Activated effector memory CD4-positive, alpha-beta T cell treated with Interleukin-2 at 50 U/mL for 16 hours (primary cell): ENCODE data around the gene USP12.

Source experiments
- DNase-seq: peaks from one replicate; pipeline ENCODE4 v3.0.0-alpha.2; 2020

Gene USP12

DNA sequence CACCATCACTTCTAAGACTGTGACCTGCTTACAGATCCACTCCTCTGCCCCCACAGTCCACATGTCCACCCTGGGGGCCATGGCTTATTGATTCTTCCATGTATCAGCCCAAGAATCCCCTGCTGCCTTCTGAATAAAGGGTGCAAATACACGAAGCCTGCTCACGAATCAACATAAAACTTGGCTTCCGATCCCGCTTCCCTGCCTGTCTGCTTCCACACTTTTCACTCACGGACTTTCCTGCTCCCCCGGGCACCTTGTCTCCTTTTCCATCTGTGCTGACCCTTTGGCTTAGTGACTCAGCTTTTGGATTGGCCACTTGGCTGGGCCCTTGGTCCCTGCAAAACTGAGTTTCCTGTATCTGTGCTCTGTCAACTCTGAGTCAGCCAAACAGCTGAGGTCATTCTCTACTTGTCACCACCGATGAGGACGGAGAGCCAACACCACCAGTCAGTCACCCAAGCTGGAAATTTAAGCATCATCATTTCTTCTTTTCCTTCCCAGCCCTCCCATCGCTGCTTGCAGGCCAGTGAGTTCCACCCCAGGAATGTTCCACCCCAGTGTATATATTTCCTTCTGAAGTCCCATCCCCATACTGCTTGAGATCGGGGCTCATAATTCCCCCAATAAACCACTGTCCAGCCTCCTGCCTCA, 11.4 kb upstream of the USP12 start:
- no peak for DNase-seq

DNA sequence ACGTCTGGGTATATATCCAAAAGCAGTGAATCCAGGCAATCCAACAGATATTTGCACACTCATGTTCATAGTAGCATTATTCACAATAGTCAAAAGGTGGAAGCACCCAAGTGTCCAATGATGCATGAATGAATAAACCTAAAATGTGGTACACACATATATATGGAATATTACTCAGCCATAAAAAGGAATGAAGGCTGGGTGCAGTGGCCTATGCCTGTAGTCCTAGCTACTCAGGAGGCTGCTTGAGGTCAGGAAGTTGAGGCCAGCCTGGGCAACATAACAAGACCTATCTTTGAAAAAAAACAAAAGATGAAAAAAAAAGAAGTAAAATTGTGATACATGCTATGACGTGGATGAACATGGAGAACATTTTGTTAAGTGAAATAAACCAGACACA, 10.4 kb upstream of the USP12 start:
- no peak for DNase-seq

DNA sequence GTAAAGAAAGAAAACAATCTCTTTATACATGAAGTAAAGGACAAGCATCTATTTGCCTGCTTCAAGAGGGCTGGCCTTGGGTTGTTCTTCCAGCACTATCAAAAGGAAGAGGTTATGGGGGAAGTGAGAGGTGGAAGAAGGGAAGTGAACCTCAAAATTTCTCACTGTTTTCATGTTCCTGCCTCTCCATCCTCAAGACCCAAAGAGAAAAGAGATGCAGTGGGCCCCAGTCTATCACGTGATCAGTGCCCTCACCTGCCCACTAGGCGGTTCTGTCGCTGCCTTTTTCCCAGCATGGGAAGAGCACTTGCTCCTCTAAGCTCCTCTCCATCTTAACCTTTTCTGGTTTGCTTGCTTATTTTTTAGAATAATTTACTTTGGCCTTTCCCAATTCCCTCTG, 6.2 kb upstream of the USP12 start:
- no peak for DNase-seq

DNA sequence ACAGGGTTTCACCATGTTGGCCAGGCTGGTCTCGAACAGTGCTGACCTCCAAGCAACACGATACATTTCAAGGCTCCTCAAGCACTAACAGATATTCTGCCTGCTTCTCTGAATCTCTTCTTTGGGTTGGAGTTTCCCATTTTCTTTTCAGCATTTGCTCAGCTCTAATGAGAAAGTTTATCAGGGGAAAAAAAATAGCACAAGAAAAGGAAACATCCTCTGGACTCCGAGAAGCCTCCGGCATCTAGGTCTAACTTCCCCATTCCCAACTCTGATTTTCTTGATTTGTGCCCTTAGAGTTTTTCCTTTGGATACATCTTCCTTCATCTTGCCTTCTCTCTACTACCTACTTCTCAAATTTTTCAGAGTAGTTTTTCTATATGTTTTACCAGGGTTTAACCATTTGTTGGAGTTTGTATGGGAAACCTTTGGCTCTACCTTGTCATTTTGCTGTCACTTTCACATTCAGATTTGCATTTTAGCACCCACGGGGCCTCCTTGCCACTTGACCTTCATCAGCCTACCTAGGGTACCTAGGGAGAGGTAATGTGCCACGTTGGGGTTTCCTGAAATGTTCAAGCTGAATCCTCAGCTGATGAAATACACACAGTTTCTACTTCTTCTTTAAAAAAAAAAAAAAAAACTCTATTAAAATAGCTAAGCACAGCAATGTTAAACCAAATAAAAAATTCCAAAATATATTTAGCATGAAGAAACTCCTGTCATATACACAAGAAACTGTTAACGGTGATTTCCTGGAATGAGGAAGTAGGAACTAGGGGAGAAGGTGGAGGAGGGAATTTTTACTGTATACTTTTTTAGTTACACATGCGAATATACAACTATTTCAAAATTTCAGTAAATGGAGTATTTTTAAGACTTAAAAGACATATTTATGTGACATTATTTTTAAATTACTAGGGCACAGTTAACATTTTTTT, 5.1 kb upstream of the USP12 start:
- DNase-seq, result no peak

DNA sequence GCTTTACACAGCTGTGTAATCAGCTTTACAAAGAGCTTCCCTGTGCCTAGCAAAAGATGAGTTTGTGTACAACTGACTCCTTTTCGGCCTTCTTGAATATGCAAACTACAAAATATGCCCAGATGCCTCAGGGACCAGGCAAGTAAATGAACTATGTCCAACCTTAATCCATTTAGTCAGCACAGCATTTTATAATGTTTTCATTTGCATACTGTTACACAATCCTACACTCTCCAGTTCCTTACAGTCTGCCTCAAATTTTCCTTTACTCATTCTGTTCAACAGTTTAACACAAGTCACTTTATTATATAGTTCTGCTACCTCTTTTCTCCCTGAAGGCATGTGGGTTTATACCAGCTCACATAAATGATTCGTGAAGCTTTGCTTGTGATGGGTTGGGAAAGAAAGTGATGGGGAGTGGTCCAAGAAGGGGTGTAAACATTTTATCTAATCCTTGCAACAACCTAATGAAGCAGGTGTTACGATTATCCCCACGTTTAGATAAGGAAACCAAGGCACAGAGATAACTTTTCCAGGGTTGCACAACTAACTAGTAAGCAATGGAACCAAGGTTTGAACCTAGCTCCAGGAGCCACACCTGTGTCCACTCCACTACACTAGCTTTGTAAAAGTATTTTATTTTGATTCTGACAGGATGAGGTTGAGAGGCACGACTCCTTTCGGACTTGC, 3.3 kb upstream of the USP12 start:
- DNase-seq, result no peak

DNA sequence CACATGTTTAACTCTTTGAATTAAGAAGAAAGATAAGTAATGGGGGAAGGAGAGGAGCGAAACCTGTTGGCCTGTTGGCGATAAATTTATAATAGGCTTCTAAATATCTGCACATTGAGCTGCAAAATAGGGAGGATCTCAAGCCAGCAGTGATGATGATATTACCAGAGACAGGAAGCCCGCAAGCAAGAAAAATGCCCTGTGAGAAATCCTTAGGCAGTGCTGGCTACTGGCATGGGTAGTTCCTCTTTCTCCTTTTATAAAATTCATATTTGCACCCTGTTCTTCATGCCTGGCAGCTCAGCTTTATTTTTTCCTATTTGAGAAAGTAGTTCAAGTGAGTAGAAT, 858 bp upstream of the USP12 start:
- DNase-seq, result no peak

DNA sequence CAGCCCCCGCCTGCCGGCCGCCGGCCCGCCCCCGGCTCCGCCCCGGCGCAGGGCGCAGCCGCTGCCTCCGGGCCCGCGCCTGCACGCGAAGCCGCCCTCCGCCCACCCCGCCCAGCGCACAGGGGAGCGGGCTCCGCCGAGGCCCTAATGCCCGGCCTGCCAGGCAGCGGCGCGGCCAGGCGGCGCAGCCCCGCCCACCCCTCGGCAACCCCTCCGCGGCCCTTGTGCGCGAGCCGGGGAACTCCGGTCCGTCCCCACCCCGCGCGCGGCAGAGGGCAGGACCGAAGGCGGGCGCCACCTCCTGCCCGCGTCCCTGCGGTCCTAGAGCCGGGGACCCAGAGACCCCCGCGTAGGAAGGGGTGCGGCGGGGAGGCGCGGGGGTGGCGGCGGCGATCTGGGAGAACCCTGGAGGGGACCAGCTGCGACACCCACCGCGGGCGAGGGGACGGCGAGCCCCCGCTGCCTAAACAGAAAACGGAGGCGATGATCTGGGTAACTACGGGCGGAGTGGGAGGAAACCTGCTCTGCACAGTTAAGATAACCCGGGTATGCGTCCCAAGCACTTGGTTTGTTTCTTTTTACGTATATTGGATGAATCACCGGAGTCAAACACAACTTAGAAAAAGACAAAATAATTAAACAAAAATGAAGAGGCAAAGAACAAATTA, 350 bp upstream of the USP12 start:
- peak; percentile 92 for DNase-seq

DNA sequence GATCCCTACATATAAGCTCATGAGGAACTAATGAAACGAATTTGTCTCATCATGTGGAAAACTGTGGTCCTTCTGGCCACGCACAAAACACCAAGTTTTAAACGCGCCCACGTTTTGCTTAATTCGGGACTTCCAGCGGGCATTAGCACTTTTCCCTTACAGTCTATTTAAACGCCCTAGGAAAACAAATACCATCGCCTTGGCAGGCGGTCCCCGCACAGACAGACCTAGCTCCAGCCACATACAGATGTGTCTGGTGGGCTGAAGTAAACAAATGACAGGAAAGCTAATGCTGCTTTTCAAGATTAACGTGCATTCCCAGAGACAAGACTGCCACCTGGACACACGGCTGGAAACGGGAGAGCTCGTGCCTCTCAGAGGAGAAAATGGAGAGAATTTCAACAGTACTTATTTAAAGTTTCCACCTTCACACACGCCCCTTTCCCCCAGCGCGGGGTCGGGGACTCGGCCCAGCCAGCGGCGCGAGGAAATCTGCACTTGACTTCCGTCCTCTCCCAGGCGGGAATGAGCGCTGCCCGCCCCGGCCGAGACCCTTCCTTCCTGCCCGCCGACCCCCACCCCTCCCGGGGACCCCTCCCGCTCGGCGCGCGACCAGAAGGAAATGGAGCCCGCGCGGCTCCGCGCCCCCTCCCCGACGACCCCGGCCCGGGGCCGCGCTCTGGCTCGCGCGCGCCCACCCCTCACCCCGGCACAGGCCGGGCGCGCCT, 931 bp downstream of the USP12 start:
- no peak for DNase-seq

DNA sequence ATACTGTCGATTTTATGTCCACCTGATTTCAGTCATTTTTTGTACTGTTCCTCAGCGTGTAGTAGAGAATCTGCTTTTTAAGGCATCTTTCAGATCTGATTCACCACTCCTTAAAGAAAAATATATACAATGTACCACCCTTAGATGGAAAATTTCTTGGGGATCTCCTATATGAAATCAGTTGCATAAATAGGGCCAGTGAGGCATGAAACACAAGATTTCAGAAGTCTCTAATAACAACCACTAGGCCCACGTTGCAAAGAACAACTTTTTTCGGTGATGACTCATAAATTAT, 1.4 kb downstream of the USP12 start:
- no peak for DNase-seq

DNA sequence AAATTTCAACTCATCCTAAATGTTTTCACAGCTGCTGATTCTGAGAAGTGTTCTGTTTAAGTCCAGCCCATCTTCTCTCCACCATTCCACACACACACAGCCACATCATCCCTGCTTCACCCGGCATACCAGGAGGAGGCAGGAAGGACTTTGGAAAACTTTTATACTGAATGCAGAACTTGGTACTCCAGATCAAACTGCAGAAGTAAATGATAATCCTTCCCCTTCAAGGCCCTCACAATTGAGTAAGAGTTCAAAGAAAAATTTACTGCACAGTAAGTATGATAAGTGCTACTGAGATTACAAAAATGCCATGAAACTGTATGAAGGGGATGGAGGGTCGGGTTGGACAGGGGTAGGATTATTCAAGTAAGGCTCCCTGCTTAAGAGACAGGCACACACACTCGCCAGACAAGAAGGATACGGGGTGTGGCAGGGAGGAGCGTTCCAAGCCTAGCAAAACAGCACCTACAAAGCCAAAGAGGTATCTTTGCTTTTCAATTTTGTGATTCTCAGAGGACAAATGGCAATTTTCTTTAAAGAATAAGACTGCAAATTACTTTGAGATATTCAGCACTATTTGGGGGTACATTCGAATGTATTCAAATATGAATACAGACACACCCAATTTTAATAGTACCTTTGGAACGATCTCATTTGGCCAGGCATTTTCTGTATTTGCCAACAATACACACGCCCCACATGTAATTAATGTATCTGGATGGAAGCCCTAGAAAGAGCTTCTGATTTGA, 2.5 kb downstream of the USP12 start:
- no peak for DNase-seq

DNA sequence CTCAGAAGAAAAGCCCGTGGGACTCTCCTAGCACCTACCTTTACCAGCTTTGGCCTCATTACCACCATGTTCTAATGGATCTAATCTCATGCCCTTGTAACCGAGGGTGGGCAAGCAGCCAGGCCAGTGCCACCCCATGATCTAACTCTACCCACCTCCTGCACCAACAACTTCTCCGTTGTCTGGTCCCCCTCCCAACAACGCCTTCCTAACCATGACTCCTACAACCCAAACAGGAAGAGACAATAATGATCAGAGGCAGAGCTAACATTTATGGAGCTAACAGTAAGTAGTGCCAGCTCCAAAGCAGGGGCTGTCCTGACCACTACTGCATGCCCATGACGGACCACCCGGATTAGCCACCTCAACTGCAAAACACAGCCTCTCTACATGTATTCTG, 3.5 kb downstream of the USP12 start:
- no peak for DNase-seq

DNA sequence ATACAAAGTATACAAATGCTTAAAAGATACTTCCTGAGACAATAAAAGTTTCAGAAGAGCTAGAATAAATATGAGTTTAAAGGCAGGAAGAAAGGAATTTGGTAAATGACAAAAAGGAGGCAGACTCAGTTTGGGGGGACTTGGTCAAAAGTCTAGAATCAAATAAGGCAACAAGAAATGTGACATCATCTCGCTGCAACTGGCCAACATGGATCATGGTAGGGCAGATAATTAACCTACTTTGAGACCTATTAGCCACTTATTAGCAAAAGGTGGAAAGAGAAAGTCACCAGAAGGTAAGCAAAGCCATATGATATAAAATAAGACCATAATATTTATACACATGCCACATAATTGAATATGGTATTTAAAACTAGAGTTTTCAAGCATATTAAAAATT, 5.3 kb downstream of the USP12 start:
- no peak for DNase-seq

DNA sequence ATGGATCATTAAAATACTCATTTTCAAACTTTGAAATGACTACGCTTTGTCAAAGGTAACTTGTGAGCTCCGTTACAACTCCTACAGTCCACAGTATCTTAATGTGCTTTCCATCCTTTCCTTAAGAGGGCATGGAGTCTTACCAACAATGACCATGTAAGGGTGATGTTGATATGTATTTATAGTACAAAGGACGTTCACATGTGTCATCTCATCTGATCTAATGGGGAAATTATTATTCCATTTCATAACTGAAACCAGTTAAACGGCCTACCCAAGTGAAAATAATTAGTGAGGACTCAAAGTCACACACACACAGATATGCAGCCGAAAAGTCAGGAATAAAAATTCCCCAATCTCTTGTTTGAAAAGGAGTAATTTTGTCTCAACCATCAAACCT, 9.6 kb downstream of the USP12 start:
- no peak for DNase-seq

DNA sequence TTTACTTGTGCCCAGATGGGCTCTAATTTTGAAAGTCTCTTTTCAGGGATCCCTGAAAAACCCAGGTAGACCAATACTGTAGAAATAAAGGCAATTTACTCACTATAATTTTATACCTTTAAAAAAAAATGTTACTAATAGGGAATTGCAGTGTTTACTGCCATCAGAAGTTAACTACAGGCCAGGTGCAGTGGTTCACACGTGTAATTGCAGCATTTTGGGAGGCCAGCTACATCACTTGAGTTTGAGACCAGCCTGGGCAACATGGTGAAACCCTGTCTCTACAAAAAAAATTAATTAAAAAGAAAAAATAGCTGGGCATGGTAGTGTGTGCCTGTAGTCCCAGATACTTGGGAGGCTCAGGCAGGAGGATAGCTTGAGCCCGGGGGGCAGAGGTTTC, 10.2 kb downstream of the USP12 start:
- DNase-seq, result no peak

DNA sequence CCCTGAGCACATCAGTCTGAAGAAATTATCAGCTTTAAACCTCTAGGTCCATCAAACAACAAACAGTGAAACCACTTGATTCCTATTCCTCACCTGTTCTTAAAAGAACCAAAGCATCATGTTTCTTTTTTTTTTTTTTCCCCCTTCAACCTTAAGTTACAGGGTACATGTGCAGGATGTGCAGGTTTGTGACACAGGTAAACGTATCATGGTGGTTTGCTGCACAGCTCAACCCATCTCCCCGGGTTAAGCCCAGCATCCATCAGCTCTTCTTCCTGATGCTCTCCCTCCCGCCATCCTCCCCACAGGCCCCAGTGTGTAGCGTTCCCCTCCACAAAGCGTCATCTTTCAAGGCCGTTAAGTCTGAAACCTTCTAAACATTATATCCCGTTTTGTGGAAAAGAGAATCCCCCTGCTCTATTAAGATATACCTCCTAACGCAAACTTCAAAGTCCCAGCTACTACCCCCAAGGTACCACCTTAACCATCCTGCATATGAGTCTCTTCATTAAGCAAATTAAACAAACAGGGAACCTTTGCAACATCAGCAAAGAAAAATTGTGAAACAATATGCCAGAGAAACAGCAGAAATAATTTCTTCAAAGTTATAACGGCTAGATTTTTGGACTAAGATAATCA, 10.8 kb downstream of the USP12 start:
- DNase-seq, result no peak

DNA sequence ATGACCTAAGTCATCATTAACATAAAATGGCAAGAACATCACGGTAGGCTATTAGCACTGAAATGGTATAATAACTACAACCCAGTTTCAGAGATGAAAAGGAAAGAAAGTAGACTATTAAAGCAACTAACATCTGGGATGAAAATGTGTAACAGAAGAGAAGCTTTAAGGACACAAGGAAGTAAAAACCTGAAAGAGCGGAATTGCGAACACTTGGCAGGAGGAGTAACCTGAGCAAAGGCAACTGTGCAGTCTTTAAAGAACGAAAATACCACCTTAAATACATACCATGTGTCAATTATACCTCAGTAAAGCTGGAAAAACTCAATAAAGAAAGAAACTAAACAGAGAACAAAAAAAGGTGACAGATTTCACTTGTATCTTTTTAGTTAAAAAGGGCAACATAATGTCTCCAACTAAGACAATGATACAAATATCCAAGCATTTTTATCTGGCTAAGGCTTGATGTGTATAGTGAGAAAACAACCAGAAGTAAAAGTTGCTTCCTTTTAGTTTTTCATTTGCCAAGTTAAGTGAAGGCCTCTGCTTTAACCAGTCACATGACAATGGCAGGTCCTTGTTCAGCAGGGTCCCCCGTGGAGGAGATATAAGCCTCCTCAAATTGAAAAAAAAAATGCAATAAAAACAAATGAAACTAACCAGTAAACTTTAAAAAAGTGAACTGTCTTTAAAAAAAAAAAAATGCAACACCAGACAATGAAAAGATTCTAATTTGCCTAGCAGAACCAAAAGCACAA, 11.6 kb downstream of the USP12 start:
- no peak for DNase-seq

DNA sequence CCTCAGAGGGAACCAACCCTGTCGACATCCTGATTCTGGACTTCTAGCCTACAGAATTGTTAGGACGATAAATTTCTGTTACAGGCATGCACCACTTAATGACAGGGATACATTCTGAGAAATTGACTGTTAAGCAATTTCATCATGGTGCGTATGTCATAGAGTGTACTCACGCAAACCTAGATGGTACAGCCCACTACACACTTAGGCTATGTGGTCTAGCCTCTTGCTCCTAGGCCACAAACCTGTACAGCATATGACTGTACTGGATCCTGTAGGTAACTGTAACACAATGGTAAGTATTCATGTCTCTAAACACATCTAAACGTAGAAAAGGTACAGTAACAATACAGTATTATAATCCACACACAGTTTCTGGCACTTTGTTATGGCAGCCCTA, 13.3 kb downstream of the USP12 start:
- DNase-seq, result no peak

DNA sequence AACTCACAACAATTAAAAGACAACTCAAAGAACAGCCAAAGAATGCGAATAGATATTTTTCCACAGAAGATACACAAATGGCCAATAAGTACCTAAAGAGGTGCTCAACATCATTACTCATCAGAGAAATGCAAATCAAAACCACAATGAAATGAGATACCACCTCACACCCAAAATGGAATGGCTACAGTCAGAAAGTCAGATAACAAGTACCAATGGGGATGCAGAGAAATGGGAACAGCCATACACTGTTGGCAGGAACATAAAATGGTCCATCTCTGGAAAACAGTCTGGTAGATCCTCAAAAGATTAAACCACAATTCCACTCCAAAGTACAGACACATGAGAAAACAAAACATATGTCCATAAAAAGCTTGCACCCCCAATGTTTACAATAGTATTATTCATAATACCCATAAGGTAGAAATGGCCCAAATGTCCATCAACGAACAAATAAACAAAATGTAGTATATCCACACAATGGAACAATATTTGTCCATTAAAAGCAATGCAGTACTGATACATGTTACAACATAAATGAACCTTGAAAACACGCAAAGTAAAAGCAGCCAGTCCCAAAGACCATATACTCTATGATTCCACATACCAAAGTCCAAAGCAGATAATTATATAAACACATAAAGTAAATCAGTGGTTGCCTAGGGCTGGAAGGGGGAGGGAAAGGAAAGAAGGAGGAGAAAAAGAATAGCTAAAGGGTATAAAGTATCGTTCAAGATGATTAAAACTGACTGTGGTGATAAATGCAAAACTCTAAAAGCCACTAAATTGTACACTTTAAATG, 19.6 kb downstream of the USP12 start:
- no peak for DNase-seq

DNA sequence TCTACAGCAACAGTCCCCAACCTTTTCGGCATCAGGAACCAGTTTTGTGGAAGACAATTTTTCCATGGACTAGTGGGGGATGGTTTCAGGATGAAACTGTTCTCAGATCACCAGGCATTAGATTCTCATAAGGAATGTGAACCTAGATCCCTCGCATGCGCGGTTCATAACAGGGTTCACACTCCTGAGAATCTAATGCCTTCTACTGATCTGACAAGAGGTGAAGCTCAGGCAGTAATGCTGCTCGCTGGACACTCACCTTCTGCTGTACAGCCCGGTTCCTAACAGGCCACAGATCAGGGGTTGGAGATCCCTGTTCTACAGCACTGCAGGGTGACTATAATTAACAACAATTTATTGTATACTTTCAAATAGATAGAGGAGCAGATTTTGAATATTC, 21.9 kb downstream of the USP12 start:
- no peak for DNase-seq

DNA sequence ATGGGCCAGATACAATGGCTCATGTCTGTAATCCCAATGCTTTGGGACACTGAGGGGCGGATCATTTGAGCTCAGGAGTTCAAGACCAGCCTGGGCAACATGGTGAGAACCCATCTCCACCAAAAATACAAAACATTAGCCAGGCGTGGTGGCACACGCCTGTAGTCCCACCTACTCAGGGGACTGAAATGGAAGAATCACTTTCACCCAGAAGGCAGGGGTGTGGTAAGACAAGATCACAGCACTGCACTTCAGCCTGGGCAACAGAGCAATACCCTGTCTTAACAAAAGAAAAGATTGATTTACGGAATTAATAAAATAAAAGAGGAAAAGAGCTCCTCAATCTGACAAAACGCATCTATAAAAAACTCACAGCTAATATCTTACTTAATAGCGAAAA, 22.7 kb downstream of the USP12 start:
- no peak for DNase-seq
